SK-N-SH (cell line): ENCODE measurements around the gene DCAKD. TPM values are rescaled to one million over a fixed set of nuclear protein-coding genes. Genes with fewer than 3 reads are reported as not detected.

Source experiments
- CTCF ChIA-PET: fragments of 300-600, 350-600 bp; formaldehyde crosslinking; extraction: SDS; loops from one replicate; lab custom pipeline; 2021; lab: Yijun Ruan, JAX
- POLR2A ChIA-PET: fragments of 350-600 bp; sonication (Branson Sonifier 250); formaldehyde crosslinking; extraction: SDS; loops from one replicate; lab custom pipeline; 2020; ENCODE audit warnings: antibody characterized with exemption, inconsistent platforms; lab: Yijun Ruan, JAX
- DNase-seq: peaks from one replicate; pipeline ENCODE4 v3.0.0; 2012
- H2AFZ ChIP-seq: fragments of 200-600 bp; sonication (generic); 2 replicates; pipeline ENCODE4 v1.8.1; 2016; ENCODE audit warnings: antibody characterized with exemption, mild to moderate bottlenecking, low read depth
- H3F3A ChIP-seq: fragments of 200-600 bp; sonication (generic); replicated peaks from 2 replicates; pipeline ENCODE3; 2016; ENCODE audit warnings: antibody characterized with exemption, mild to moderate bottlenecking; ENCODE audit not compliant: insufficient read depth
- H3K27ac ChIP-seq, 2 experiments: fragments of 200-500 bp in 1 of 2; fragments of 200-600 bp in 1 of 2; sonication (Bioruptor generic) in 1 of 2; sonication (generic), shearing (Covaris generic) in 1 of 2; 2 replicates each; pipeline versions ENCODE4 v1.5.1 to v1.6.1; 2014 to 2016; ENCODE audit warnings: low read depth in 2 of 2, inconsistent platforms in 1 of 2, low read length in 1 of 2, mild to moderate bottlenecking in 1 of 2, mixed read lengths in 1 of 2
- H3K27me3 ChIP-seq: fragments of 200-600 bp; sonication (generic), shearing (Covaris generic); 2 replicates; pipeline ENCODE4 v1.6.1; 2016; ENCODE audit warnings: mixed run types; ENCODE audit not compliant: insufficient read depth
- H3K36me3 ChIP-seq, 2 experiments: fragments of 200-500 bp in 1 of 2; fragments of 200-600 bp in 1 of 2; sonication (Bioruptor generic) in 1 of 2; sonication (generic) in 1 of 2; replicated peaks in 1 of 2; 2 replicates each; pipeline versions ENCODE3 to v1.5.1; 2014 to 2016; ENCODE audit warnings: low read length in 1 of 2, mild to moderate bottlenecking in 1 of 2; ENCODE audit not compliant: insufficient read depth in 2 of 2, control insufficient read depth in 1 of 2
- H3K4me1 ChIP-seq, 2 experiments: fragments of 200-500 bp in 1 of 2; fragments of 200-600 bp in 1 of 2; sonication (Bioruptor generic) in 1 of 2; sonication (generic), shearing (Covaris generic) in 1 of 2; 2 replicates each; pipeline versions ENCODE4 v1.5.1 to v1.6.1; 2014 to 2016; ENCODE audit warnings: low read depth in 1 of 2, low read length in 1 of 2, mixed run types in 1 of 2; ENCODE audit not compliant: insufficient read depth in 2 of 2, control insufficient read depth in 1 of 2
- H3K4me2 ChIP-seq: fragments of 200-600 bp; sonication (generic), shearing (Covaris generic); 2 replicates; pipeline ENCODE4 v1.6.1; 2017; ENCODE audit warnings: mixed run types
- H3K4me3 ChIP-seq, 2 experiments: fragments of 200-500 bp in 1 of 2; fragments of 200-600 bp in 1 of 2; sonication (Bioruptor generic) in 1 of 2; sonication (generic), shearing (Covaris generic) in 1 of 2; 2 replicates each; pipeline versions ENCODE4 v1.5.1 to v1.8.1; 2014 to 2016; ENCODE audit warnings: low read depth in 2 of 2, inconsistent platforms in 1 of 2, low read length in 1 of 2, mild to moderate bottlenecking in 1 of 2, mixed read lengths in 1 of 2, moderate library complexity in 1 of 2
- H3K79me2 ChIP-seq: fragments of 200-600 bp; sonication (generic); 2 replicates; pipeline ENCODE4 v1.8.1; 2017; ENCODE audit warnings: mild to moderate bottlenecking; ENCODE audit not compliant: insufficient read depth
- H3K9ac ChIP-seq: fragments of 200-600 bp; sonication (generic); 2 replicates; pipeline ENCODE4 v1.6.1; 2017; ENCODE audit warnings: mixed run types
- H3K9me2 ChIP-seq: fragments of 200-600 bp; sonication (generic); 2 replicates; pipeline ENCODE4 v1.6.1; 2017; ENCODE audit warnings: mixed run types
- H3K9me3 ChIP-seq: fragments of 200-600 bp; sonication (generic); 2 replicates; pipeline ENCODE4 v1.6.1; 2017; ENCODE audit warnings: mixed run types, mild to moderate bottlenecking, moderate library complexity
- H4K20me1 ChIP-seq: fragments of 200-600 bp; sonication (generic); 2 replicates; pipeline ENCODE4 v1.6.1; 2017; ENCODE audit warnings: mild to moderate bottlenecking, mixed run types; ENCODE audit not compliant: insufficient read depth
- CTCF ChIP-seq: fragments of 200-600 bp; sonication (generic); IDR thresholded peaks from 2 replicates; pipeline ENCODE4 v1.6.1; 2017; ENCODE audit warnings: antibody characterized with exemption, mild to moderate bottlenecking, moderate library complexity
- EZH2phosphoT487 ChIP-seq: fragments of 200-600 bp; sonication (generic); IDR thresholded peaks from 2 replicates; pipeline ENCODE4 v1.6.1; 2017; ENCODE audit warnings: low read depth, mixed run types, mild to moderate bottlenecking, antibody characterized with exemption, moderate library complexity, borderline replicate concordance
- FOSL2 ChIP-seq: IDR thresholded peaks from 2 replicates; pipeline ENCODE4 v1.4.0; 2012; ENCODE audit warnings: low read depth, mild to moderate bottlenecking, moderate library complexity, borderline replicate concordance
- FOXJ3 ChIP-seq: sonication (generic); formaldehyde crosslinking; IDR thresholded peaks from 2 replicates; pipeline ENCODE4 v1.5.1; 2020; ENCODE audit warnings: mild to moderate bottlenecking, missing genetic modification reagents
- GABPA ChIP-seq: IDR thresholded peaks from 2 replicates; pipeline ENCODE4 v1.4.0; 2012; ENCODE audit warnings: low read depth, mild to moderate bottlenecking
- GATA2 ChIP-seq: sonication (generic); formaldehyde crosslinking; IDR thresholded peaks from 2 replicates; pipeline ENCODE4 v1.5.0; 2020; ENCODE audit warnings: mild to moderate bottlenecking, missing genetic modification reagents
- JUND ChIP-seq: IDR thresholded peaks from 2 replicates; pipeline ENCODE4 v1.4.0; 2012
- MAX ChIP-seq: IDR thresholded peaks from 2 replicates; pipeline ENCODE4 v1.4.0; 2012; ENCODE audit warnings: low read depth
- MXI1 ChIP-seq: IDR thresholded peaks from 2 replicates; pipeline ENCODE4 v1.6.1; 2012; ENCODE audit warnings: mild to moderate bottlenecking, low read depth, low read length, improper control_type of control experiment
- NFIC ChIP-seq: IDR thresholded peaks from 2 replicates; pipeline ENCODE4 v1.4.0; 2012; ENCODE audit warnings: borderline replicate concordance
- NRF1 ChIP-seq: IDR thresholded peaks from 2 replicates; pipeline ENCODE4 v1.6.1; 2012; ENCODE audit warnings: low read depth, mild to moderate bottlenecking, low read length
- PBX3 ChIP-seq: IDR thresholded peaks from 2 replicates; pipeline ENCODE4; 2012
- RAD21 ChIP-seq: IDR thresholded peaks from 2 replicates; pipeline ENCODE4 v1.6.1; 2012; ENCODE audit warnings: mild to moderate bottlenecking, low read length
- RCOR1 ChIP-seq: fragments of 150-350 bp; IDR thresholded peaks from 2 replicates; pipeline ENCODE4 v1.6.1; 2017; ENCODE audit warnings: antibody characterized with exemption, low read length
- RFX5 ChIP-seq: IDR thresholded peaks from 2 replicates; pipeline ENCODE4 v1.6.1; 2012; ENCODE audit warnings: mild to moderate bottlenecking, improper control_type of control experiment, low read length
- TAF1 ChIP-seq: IDR thresholded peaks from 2 replicates; pipeline ENCODE4 v1.6.1; 2012; ENCODE audit warnings: low read depth, mild to moderate bottlenecking, low read length, moderate library complexity, borderline replicate concordance
- TCF12 ChIP-seq: IDR thresholded peaks from 2 replicates; pipeline ENCODE4 v1.4.0; 2012
- USF1 ChIP-seq: IDR thresholded peaks from 2 replicates; pipeline ENCODE4 v1.4.0; 2012; ENCODE audit warnings: low read depth, borderline replicate concordance
- WGBS: methylation state at CpG from one replicate; pipeline ENCODE4 v1.1.6; 2017; ENCODE audit warnings: low lambda C conversion rate; 5-methylcytosine and 5-hydroxymethylcytosine counted together
- polyA plus RNA-seq, 3 experiments: library from polyadenylated mRNA; depleted of rRNA; stranded (reverse); fragments of >200 nt; gene quantifications; 2 replicates each; pipeline ENCODE4 v1.2.3, GENCODE V29; 2012

The DCAKD gene
- polyA plus RNA-seq, 1 of the 3 experiments (the other 2 are of a cell fraction) = 48.8 TPM

- no peak for DNase-seq
- Histone ChIP-seq H3F3A (no peaks in the 10 kb centered on the region), H3K4me3 (no peak overlapping the region), H3K4me1 (peaks cover 0 to 18% of the 10 kb centered on the region in 2 experiments; a peak in 1 of 4 replicates), H3K9me3 (no peaks in the 10 kb centered on the region), H3K36me3 (no peaks in the 10 kb centered on the region), H2AFZ (no peak overlapping the region), H3K9me2 (no peaks in the 10 kb centered on the region), H3K27ac (no peak overlapping the region), H3K27me3 (no peaks in the 10 kb centered on the region), H4K20me1 (no peaks in the 10 kb centered on the region), H3K79me2 (no peaks in the 10 kb centered on the region), H3K4me2 (no peak overlapping the region), H3K9ac (no peak overlapping the region)
- 74% methylated on average over 4 of the region's 5 CpGs for WGBS
- ChIA-PET CTCF (interaction anchor here (0.8 to 3.3 kb wide), 7 partner anchors 10 to 201 kb away, joined by 3 to 20 read pairs (median 7); partner anchors contain the start of genes C1QL1 and PLCD3), POLR2A (no interaction called here)
- no peak for TF ChIP-seq NRF1
- no peak for TF ChIP-seq USF1
- no peak for TF ChIP-seq RCOR1
- TF ChIP-seq PBX3 = no peak
- no peak for TF ChIP-seq RAD21
- TF ChIP-seq CTCF = no peak
- no peak for TF ChIP-seq FOXJ3 (CRISPR knock-in tag)
- no peak for TF ChIP-seq GATA2
- no peak for TF ChIP-seq RFX5
- no peak for TF ChIP-seq TCF12
- TF ChIP-seq MXI1 = no peak
- no peak for TF ChIP-seq TAF1
- no peak for TF ChIP-seq GABPA
Measured at GRCh38 chr17:44978807-44979206, 72.6 kb downstream of the DCAKD start.

- ChIA-PET POLR2A (no interaction called here), CTCF (interaction anchor here (0.7 to 3.3 kb wide), 8 partner anchors 9 to 200 kb away, joined by 3 to 20 read pairs (median 4); partner anchors contain the start of gene C1QL1)
- H4K20me1 ChIP-seq = no peaks in the 10 kb centered on the region
- no peak overlapping the region for H3K4me2 ChIP-seq
- H3K4me3 ChIP-seq = no peak overlapping the region
- H3K79me2 ChIP-seq = no peaks in the 10 kb centered on the region
- DNase-seq = no peak
- H3F3A ChIP-seq = peaks cover 5% of the 10 kb centered on the region
- no peak overlapping the region for H3K9ac ChIP-seq
- H3K27ac ChIP-seq = no peak overlapping the region
- no peaks in the 10 kb centered on the region for H3K9me3 ChIP-seq
- H3K4me1 ChIP-seq = peaks cover 0 to 18% of the 10 kb centered on the region in 2 experiments; a peak in 1 of 4 replicates
- H3K9me2 ChIP-seq = no peaks in the 10 kb centered on the region
- no peak for TF ChIP-seq RAD21
- TF ChIP-seq JUND = no peak
- no peak for TF ChIP-seq MAX
- no peak for TF ChIP-seq TAF1
- no peak for TF ChIP-seq RCOR1
- TF ChIP-seq EZH2phosphoT487 = no peak
- no peak for TF ChIP-seq FOSL2
- no peak for TF ChIP-seq NFIC
- no peak overlapping the region for H2AFZ ChIP-seq
- no peaks in the 10 kb centered on the region for H3K27me3 ChIP-seq
- WGBS = 80% methylated on average over 5 of the region's 7 CpGs
- no peaks in the 10 kb centered on the region for H3K36me3 ChIP-seq
Measured at GRCh38 chr17:44977814-44978550, 73.5 kb downstream of the DCAKD start.
